B cell (primary cell): ENCODE data around the gene FADS2. TPM values are rescaled to one million over a fixed set of nuclear protein-coding genes. Genes with fewer than 3 reads are reported as not detected.

Experiments used
- ATAC-seq: fragments of 200-7000 bp; cut with Tn5 transposase; one replicate; pipeline ENCODE4 v1.10.0; 2021; ENCODE audit warnings: low read depth, mild to moderate bottlenecking, moderate number of reproducible peaks, moderate library complexity
- CTCF ChIA-PET: fragments of 350-600 bp; sonication (Branson Sonifier 250); formaldehyde crosslinking; loops from one replicate; lab custom pipeline; 2021; ENCODE audit warnings: antibody characterized with exemption, inconsistent platforms; lab: Charles Lee
- POLR2A ChIA-PET: fragments of 350-600 bp; sonication (Branson Sonifier 250); formaldehyde crosslinking; loops from one replicate; lab custom pipeline; 2021; ENCODE audit warnings: antibody characterized with exemption; lab: Charles Lee
- DNase-seq: peaks from one replicate; pipeline ENCODE4 v3.0.0; 2013
- H2AFZ ChIP-seq: 2 replicates; pipeline ENCODE4 v1.6.1; 2012; ENCODE audit warnings: mild to moderate bottlenecking, low read depth, low read length; ENCODE audit not compliant: insufficient read depth, poor library complexity, severe bottlenecking
- H3K27ac ChIP-seq, 2 donors: 1 replicate in 1 of 2; 2 replicates in 1 of 2; pipeline ENCODE4 v1.5.1; 2012 to 2013; ENCODE audit warnings: low read length in 2 of 2, mild to moderate bottlenecking in 2 of 2, moderate library complexity in 1 of 2
- H3K27me3 ChIP-seq, 4 experiments: fragments of 200-600 bp in 1 of 4; sonication (generic) in 1 of 4; replicated peaks in 1 of 4; 1 replicate in 2 of 4; 2 replicates in 2 of 4; pipeline versions ENCODE4 v1.6.1 to v1.7.0; 2013 to 2016; ENCODE audit warnings: low read length in 3 of 4, mild to moderate bottlenecking in 2 of 4, mixed read lengths in 1 of 4, moderate library complexity in 1 of 4; ENCODE audit not compliant: insufficient read depth in 4 of 4, control insufficient read depth in 3 of 4; ENCODE audit errors: control extremely low read depth in 1 of 4
- H3K36me3 ChIP-seq, 2 experiments: replicated peaks in 1 of 2; 1 replicate in 1 of 2; 2 replicates in 1 of 2; pipeline versions ENCODE4 v1.6.1 to v1.7.1; 2013; ENCODE audit warnings: low read length in 1 of 2; ENCODE audit not compliant: insufficient read depth in 2 of 2, control insufficient read depth in 1 of 2; ENCODE audit errors: control extremely low read depth in 1 of 2, extremely low read depth in 1 of 2
- H3K4me1 ChIP-seq, 2 donors: fragments of 200-600 bp in 1 of 2; sonication (generic) in 1 of 2; 1 replicate in 1 of 2; 2 replicates in 1 of 2; pipeline versions ENCODE4 v1.5.1 to v1.6.1; 2013 to 2017; ENCODE audit warnings: low read length in 2 of 2; ENCODE audit not compliant: control insufficient read depth in 2 of 2, insufficient read depth in 2 of 2
- H3K4me2 ChIP-seq: replicated peaks from 2 replicates; pipeline ENCODE3; 2012; ENCODE audit warnings: mild to moderate bottlenecking, low read depth, low read length; ENCODE audit not compliant: poor library complexity, severe bottlenecking
- H3K4me3 ChIP-seq, 5 experiments: fragments of 200-600 bp in 1 of 5; sonication (generic) in 1 of 5; 1 replicate in 3 of 5; 2 replicates in 2 of 5; pipeline versions ENCODE4 v1.5.1 to v1.7.0; 2011 to 2016; ENCODE audit warnings: low read length in 4 of 5, mild to moderate bottlenecking in 4 of 5, low read depth in 2 of 5, control low read depth in 1 of 5, moderate library complexity in 1 of 5; ENCODE audit not compliant: insufficient read depth in 1 of 5; ENCODE audit errors: control extremely low read depth in 1 of 5, extremely low read depth in 1 of 5
- H3K79me2 ChIP-seq: fragments of 200-600 bp; sonication (generic); one replicate; pipeline ENCODE4 v1.6.0; 2016; ENCODE audit warnings: low read length; ENCODE audit not compliant: control insufficient read depth, insufficient read depth
- H3K9ac ChIP-seq: fragments of 200-600 bp; sonication (generic); 2 replicates; pipeline ENCODE4 v1.6.1; 2017; ENCODE audit warnings: mild to moderate bottlenecking, low read length, moderate library complexity
- H3K9me3 ChIP-seq, 3 donors: one replicate each; pipeline versions ENCODE4 v1.6.1 to v1.7.1; 2013; ENCODE audit warnings: low read length in 2 of 3; ENCODE audit not compliant: control insufficient read depth in 2 of 3, insufficient read depth in 1 of 3; ENCODE audit errors: control extremely low read depth in 1 of 3
- H4K20me1 ChIP-seq: 2 replicates; pipeline ENCODE4 v1.6.0; 2012; ENCODE audit warnings: mild to moderate bottlenecking, low read length; ENCODE audit not compliant: insufficient read depth, control insufficient read depth, poor library complexity, severe bottlenecking
- H3K27ac Mint-ChIP-seq: one replicate; pipeline ENCODE4 v1.8.0; 2021; ENCODE audit warnings: mixed read lengths
- H3K27me3 Mint-ChIP-seq: one replicate; pipeline ENCODE4 v1.8.0; 2021; ENCODE audit warnings: mixed read lengths
- H3K4me1 Mint-ChIP-seq: one replicate; pipeline ENCODE4 v1.8.0; 2021; ENCODE audit warnings: mixed read lengths
- H3K4me3 Mint-ChIP-seq: one replicate; pipeline ENCODE4 v1.8.0; 2021; ENCODE audit warnings: mixed read lengths
- H3K9me3 Mint-ChIP-seq: one replicate; pipeline ENCODE4 v1.8.0; 2022; ENCODE audit warnings: mixed read lengths; ENCODE audit not compliant: insufficient read depth
- EZH2 ChIP-seq: IDR thresholded peaks from 2 replicates; pipeline ENCODE4 v1.6.1; 2012; ENCODE audit warnings: borderline replicate concordance, low read depth, mild to moderate bottlenecking, moderate library complexity, low read length; ENCODE audit not compliant: insufficient read depth, poor library complexity, severe bottlenecking
- WGBS: methylation state at CpG from one replicate; pipeline ENCODE4 v1.1.5; 2013; ENCODE audit warnings: missing lambda C conversion rate; ENCODE audit not compliant: insufficient coverage; 5-methylcytosine and 5-hydroxymethylcytosine counted together
- intact Hi-C: fragments of 100-400 bp; cut with micrococcal nuclease; formaldehyde crosslinking; loops from one replicate; pipeline ENCODE4 v1.10.0; 2022
- polyA plus RNA-seq: library from polyadenylated mRNA; depleted of rRNA; stranded (reverse); fragments of >200 nt; gene quantifications from 2 replicates; pipeline ENCODE4 v1.2.3, GENCODE V29; 2012
- total RNA-seq, 2 donors: library from RNA; stranded (reverse); fragments of 120-200 nt in 1 of 2; gene quantifications; 1 replicate in 1 of 2; 2 replicates in 1 of 2; pipeline versions ENCODE4 v1.2.3 to v1.2.4, GENCODE V29; 2013 to 2022
- TF ChIP-seq, protein P1 (sequence below): fragments of 200-600 bp; IDR thresholded peaks from one replicate; pipeline ENCODE4 v1.8.0; 2022; ENCODE audit warnings: antibody characterized with exemption, mild to moderate bottlenecking

FADS2 gene
- total and polyA plus RNA-seq, 2 donors (not counting 1 experiment from before 2014, with no cell fraction given), result 1.5 to 5.9 TPM

DNA sequence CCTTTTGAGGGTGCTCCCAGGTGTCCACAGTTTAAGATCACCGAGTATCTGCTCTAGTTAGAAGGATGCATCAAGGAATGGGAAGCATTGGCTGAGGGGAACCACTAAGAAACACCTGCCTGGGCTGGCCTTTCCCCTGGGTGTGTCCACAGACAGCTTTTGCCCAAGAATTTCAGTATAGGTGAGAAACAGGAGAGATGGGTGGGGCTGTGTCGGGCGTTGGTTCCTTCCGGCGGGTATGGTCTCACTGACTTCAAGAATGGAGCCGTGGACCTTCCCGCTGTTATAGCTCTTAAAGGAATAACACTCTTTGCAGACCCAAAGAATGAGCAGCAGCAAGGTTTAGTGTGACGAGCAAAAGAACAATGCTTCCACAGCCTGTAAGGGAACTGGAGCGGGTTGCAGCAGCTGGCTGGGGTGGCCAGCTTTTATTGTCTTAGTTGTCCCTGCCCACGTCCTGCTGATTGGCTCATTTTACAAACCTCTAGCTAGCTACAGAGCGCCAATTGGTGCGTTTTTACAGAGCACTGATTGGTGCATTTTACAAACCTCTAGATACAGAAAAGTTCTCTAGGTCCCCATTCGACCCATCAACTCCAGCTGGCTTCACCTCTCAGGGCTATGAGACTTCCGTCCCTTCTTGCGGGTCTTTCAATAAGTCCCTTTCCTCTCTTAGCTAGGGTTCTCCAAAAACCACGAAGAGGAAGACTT is 13.7 kb upstream of the FADS2 start:
- Histone ChIP-seq H4K20me1 (no peaks in the 10 kb centered on the region), H3K4me2 (peak overlapping the region; percentile 100), H3K36me3 (no peaks in the 10 kb centered on the region), H3K27me3 (peaks cover 0 to 17% (median 4%) of the 10 kb centered on the region in 4 experiments), H2AFZ (peak overlapping the region; percentile 94), H3K27ac (no peak overlapping the region), H3K9ac (peak overlapping the region; percentile 84), H3K4me3 (peak overlapping the region; percentile 26 to 77 (median 70)), H3K4me1 (peaks cover 9 to 24% of the 10 kb centered on the region in 2 donors), H3K79me2 (no peaks in the 10 kb centered on the region), H3K9me3 (peaks cover 0 to 6% (median 0%) of the 10 kb centered on the region in 3 donors)
- H3K4me1 Mint-ChIP-seq, result peaks cover 15% of the 10 kb centered on the region
- no peak for ATAC-seq
- H3K4me3 Mint-ChIP-seq, result peak overlapping the region; percentile 96
- ChIA-PET CTCF (interaction anchor here (1.0 to 6.1 kb wide), 14 partner anchors 12 to 298 kb away, joined by 3 to 77 read pairs (median 6); partner anchors contain the start of gene FEN1), POLR2A (interaction anchor here (0.6 to 2.0 kb wide), 5 partner anchors 12 to 1143 kb away, joined by 3 to 9 read pairs (median 4); partner anchors contain the start of genes FADS2 and FTH1)
- DNase-seq, result no peak
- H3K9me3 Mint-ChIP-seq, result no peaks in the 10 kb centered on the region
- peak overlapping the region; percentile 88 for H3K27ac Mint-ChIP-seq
- intact Hi-C loops, result no loop called here
- TF ChIP-seq, protein P1, sequence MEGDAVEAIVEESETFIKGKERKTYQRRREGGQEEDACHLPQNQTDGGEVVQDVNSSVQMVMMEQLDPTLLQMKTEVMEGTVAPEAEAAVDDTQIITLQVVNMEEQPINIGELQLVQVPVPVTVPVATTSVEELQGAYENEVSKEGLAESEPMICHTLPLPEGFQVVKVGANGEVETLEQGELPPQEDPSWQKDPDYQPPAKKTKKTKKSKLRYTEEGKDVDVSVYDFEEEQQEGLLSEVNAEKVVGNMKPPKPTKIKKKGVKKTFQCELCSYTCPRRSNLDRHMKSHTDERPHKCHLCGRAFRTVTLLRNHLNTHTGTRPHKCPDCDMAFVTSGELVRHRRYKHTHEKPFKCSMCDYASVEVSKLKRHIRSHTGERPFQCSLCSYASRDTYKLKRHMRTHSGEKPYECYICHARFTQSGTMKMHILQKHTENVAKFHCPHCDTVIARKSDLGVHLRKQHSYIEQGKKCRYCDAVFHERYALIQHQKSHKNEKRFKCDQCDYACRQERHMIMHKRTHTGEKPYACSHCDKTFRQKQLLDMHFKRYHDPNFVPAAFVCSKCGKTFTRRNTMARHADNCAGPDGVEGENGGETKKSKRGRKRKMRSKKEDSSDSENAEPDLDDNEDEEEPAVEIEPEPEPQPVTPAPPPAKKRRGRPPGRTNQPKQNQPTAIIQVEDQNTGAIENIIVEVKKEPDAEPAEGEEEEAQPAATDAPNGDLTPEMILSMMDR, result no peak
- no peak for TF ChIP-seq EZH2
- no peaks in the 10 kb centered on the region for H3K27me3 Mint-ChIP-seq
- WGBS, result 80% methylated on average over 16 of the region's 16 CpGs
